ENCODE measurements around the gene OSBPL8. TPM values are rescaled to one million over a fixed set of nuclear protein-coding genes. Genes with fewer than 3 reads are reported as not detected.

The OSBPL8 gene
- total RNA-seq, 4 donors from 2014 or later: 65.8 to 73.5 (median 66.7) TPM

DNA sequence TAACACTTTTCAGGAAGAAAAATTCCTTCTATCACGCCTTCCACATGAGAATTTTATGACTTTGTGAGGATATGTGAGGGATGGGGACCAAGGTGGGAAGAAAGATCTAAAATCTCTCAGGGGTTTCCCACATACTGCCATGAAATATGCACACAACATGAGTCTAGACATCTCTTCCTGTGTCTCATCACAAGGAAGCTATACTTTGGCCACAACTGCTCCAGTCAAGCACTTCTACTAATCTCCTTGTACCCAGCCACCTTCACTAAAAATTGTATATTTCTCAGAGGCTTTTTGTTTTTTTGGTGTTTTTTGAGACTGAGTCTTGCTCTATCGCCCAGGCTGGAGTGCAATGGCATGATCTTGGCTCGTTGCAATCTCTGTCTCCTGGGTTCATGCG lies 3.2 kb downstream of the OSBPL8 start:
- no peaks in the 10 kb centered on the region for H3K9me3 ChIP-seq
- WGBS, 2 donors (ENCODE audit: low coverage in 1 of 2): 100% methylated on average over 4 of the region's 4 CpGs
- H3K27ac ChIP-seq: no peak overlapping the region
- no peak for TF ChIP-seq CTCF (IDR thresholded peaks at IDR 0.05)
- no peak for ATAC-seq
- H3K36me3 ChIP-seq: no peaks in the 10 kb centered on the region
- peaks cover 4 to 73% (median 5%) of the 10 kb centered on the region in 3 donors for H3K4me1 ChIP-seq
- H3K4me3 ChIP-seq: no peak overlapping the region
- no peaks in the 10 kb centered on the region for H3K27me3 ChIP-seq

DNA sequence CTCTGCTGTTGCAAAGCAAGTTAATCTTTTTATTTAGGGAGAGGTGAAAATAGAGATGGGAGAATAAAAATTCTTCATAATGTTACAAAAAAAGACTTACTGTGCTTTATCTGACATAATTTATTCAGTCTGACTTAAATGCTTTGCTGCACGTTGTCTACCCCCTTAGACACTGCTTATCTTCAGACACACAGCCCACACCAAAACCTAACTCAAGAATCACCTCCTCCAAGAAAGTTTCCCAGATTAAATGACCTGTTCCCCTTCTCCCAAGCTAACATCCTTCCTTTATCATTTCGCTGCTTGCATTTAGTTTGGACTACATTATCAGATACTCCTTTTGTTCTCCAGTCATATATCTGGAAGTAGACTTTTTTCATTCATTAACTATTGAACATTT lies 3.8 kb downstream of the OSBPL8 start:
- H3K27ac ChIP-seq: no peak overlapping the region
- no peaks in the 10 kb centered on the region for H3K27me3 ChIP-seq
- H3K36me3 ChIP-seq: no peaks in the 10 kb centered on the region
- TF ChIP-seq EP300 (IDR thresholded peaks at IDR 0.05) (no peak), POLR2AphosphoS5 (IDR thresholded peaks at IDR 0.05) (no peak), CTCF (IDR thresholded peaks at IDR 0.05) (no peak), POLR2A (IDR thresholded peaks at IDR 0.05) (no peak)
- peaks cover 4 to 79% (median 5%) of the 10 kb centered on the region in 3 donors for H3K4me1 ChIP-seq
- H3K4me3 ChIP-seq: no peak overlapping the region
- ATAC-seq: no peak
- 88 to 93% methylated on average over 2 of the region's 2 CpGs for WGBS, 2 donors (ENCODE audit: low coverage in 1 of 2)
- no peaks in the 10 kb centered on the region for H3K9me3 ChIP-seq

DNA sequence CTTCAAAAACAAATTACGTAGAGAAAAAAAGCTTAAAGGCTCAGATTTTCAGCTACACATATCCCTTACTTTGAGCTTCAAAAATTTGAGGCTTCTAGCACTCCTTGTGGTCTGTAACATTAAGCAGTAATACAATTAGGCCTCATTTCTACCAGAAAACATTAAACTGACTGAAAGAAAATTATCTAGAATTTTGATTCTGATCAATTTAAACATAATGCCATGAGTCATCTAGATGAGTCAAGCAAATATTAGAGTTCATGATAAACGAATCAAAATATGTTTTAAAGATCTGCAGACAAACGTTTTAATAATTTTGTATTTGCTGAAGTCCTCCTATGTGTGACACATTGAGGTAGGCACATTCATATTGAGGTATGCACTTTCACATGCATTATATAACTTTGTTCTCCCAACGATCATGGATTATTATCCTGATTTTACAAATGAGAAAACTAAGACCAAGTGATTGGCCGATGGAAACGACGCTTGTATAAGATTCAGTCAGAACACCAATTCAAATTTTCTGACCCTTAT lies 4.3 kb downstream of the OSBPL8 start:
- Histone ChIP-seq H3K27ac (no peak overlapping the region), H3K27me3 (no peaks in the 10 kb centered on the region), H3K36me3 (no peaks in the 10 kb centered on the region), H3K4me3 (no peak overlapping the region), H3K4me1 (peaks cover 4 to 78% (median 5%) of the 10 kb centered on the region in 3 donors), H3K9me3 (no peaks in the 10 kb centered on the region)
- TF ChIP-seq EP300 (IDR thresholded peaks at IDR 0.05) (no peak), POLR2AphosphoS5 (IDR thresholded peaks at IDR 0.05) (no peak), POLR2A (IDR thresholded peaks at IDR 0.05) (no peak), CTCF (IDR thresholded peaks at IDR 0.05) (no peak)
- whole genome bisulfite sequencing, 2 donors (ENCODE audit: low coverage in 1 of 2): 74 to 75% methylated on average over 7 of the region's 7 CpGs
- no peak for ATAC-seq

DNA sequence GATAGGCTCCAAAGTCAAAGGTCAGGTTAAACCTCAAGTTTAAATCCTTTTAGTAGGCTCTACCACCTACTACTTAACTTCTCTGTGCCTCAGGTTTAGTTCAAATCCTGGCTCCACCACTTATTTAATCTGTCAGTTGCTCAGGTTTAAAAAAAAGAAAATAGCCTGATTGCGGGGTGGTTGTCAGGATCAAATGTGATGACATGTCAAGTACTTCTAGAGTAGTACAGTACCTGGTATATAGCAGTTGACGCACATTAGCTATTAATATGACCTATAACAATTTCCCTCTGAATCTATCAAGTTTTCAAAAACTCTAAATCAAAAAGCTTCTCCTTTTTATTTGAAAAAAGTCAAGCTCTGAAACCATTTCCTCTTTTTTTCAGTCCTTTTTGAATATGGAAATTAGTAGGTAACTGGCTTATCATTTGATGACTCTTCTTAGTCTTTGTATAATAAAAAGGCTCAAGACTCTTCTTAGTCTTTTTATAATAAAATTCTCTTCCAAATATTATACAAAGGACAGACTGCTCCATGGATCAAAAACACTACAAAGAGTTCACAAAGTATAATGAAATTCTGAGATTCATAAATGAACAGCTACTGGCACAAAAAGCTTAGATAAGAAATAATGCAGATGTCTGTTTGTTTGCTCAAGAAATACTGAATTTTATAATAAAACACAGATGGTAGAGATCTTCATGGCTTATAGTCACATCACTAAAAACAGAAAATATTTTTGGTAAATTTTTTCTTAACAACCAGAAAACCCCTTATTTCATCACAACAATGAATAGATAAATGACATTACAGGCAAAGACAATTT lies 5.0 kb downstream of the OSBPL8 start:
- no peak for ATAC-seq
- Histone ChIP-seq H3K36me3 (no peaks in the 10 kb centered on the region), H3K9me3 (no peaks in the 10 kb centered on the region), H3K27ac (no peak overlapping the region), H3K27me3 (no peaks in the 10 kb centered on the region), H3K4me3 (no peak overlapping the region), H3K4me1 (peaks cover 4 to 73% (median 5%) of the 10 kb centered on the region in 3 donors)
- WGBS, 2 donors (ENCODE audit: low coverage in 1 of 2): 100% methylated on average over 2 of the region's 2 CpGs
- TF ChIP-seq POLR2A (IDR thresholded peaks at IDR 0.05) (no peak), EP300 (IDR thresholded peaks at IDR 0.05) (no peak), CTCF (IDR thresholded peaks at IDR 0.05) (no peak), POLR2AphosphoS5 (IDR thresholded peaks at IDR 0.05) (no peak)
